Endothelial cell of umbilical vein (primary cell): ENCODE data around the gene HECW1. TPM values are rescaled to one million over a fixed set of nuclear protein-coding genes. Genes with fewer than 3 reads are reported as not detected.

ENCODE experiments used
- BruUV-seq: library from RNA; stranded (reverse); fragments of 400-500 nt; replicated peaks from 2 replicates; lab custom pipeline; 2021; lab: Mats Ljungman, UMichigan
- CTCF ChIA-PET: fragments of 300-600, 350-600 bp; sonication (Branson Sonifier 250); formaldehyde crosslinking; loops from one replicate; lab custom pipeline; 2021; ENCODE audit warnings: antibody characterized with exemption, inconsistent platforms; lab: Charles Lee
- POLR2A ChIA-PET: fragments of 300-600, 350-600 bp; sonication (Branson Sonifier 250); formaldehyde crosslinking; loops from one replicate; lab custom pipeline; 2021; ENCODE audit warnings: antibody characterized with exemption, inconsistent platforms; lab: Charles Lee
- DNase-seq: peaks from one replicate; pipeline ENCODE4 v3.0.0-alpha.2; 2011; ENCODE audit warnings: low read depth, low spot score
- FAIRE-seq: peaks from 2 replicates; lab custom pipeline; 2011; peaks lifted over from hg19 to GRCh38; lab: Jason Lieb, UNC
- H2AFZ ChIP-seq: 2 replicates; pipeline ENCODE4 v1.6.0; 2012; ENCODE audit warnings: low read depth, low read length, control low read depth, inconsistent platforms
- H3K27ac ChIP-seq: 2 replicates; pipeline ENCODE4 v1.5.1; 2011; ENCODE audit warnings: low read depth, mild to moderate bottlenecking, control low read depth, low read length, moderate library complexity; ENCODE audit not compliant: insufficient read depth
- H3K27me3 ChIP-seq, 2 experiments: 2 replicates each; pipeline versions ENCODE4 v1.6.0 to v1.6.1; 2011; ENCODE audit warnings: low read length in 2 of 2, mixed read lengths in 1 of 2; ENCODE audit not compliant: control insufficient read depth in 2 of 2, insufficient read depth in 2 of 2
- H3K36me3 ChIP-seq, 2 experiments: 2 replicates in 1 of 2; 3 replicates in 1 of 2; pipeline ENCODE4 v1.5.1; 2011; ENCODE audit warnings: low read length in 2 of 2, mild to moderate bottlenecking in 1 of 2, moderate library complexity in 1 of 2; ENCODE audit not compliant: control insufficient read depth in 2 of 2, insufficient read depth in 2 of 2; ENCODE audit errors: extremely low read depth in 1 of 2
- H3K4me1 ChIP-seq: 3 replicates; pipeline ENCODE4 v1.5.1; 2011; ENCODE audit warnings: mild to moderate bottlenecking, low read length; ENCODE audit not compliant: control insufficient read depth, insufficient read depth; ENCODE audit errors: extremely low read depth
- H3K4me2 ChIP-seq: 2 replicates; pipeline ENCODE4 v1.6.1; 2011; ENCODE audit warnings: low read length, control low read depth, mixed read lengths; ENCODE audit not compliant: insufficient read depth
- H3K4me3 ChIP-seq, 3 experiments: fragments of 200-600 bp in 1 of 3; sonication (generic), shearing (Covaris generic) in 1 of 3; replicated peaks in 1 of 3; 2 replicates each; pipeline ENCODE4 v1.5.1; 2011 to 2016; ENCODE audit warnings: control low read depth in 3 of 3, low read length in 3 of 3, mild to moderate bottlenecking in 2 of 3, inconsistent platforms in 1 of 3, low read depth in 1 of 3, moderate library complexity in 1 of 3; ENCODE audit not compliant: insufficient read depth in 1 of 3
- H3K79me2 ChIP-seq: 2 replicates; pipeline ENCODE4 v1.6.0; 2012; ENCODE audit warnings: low read length, inconsistent platforms; ENCODE audit not compliant: control insufficient read depth, insufficient read depth
- H3K9ac ChIP-seq: replicated peaks from 2 replicates; pipeline ENCODE3; 2011; ENCODE audit warnings: low read length, control low read depth; ENCODE audit not compliant: insufficient read depth; ENCODE audit errors: extremely low read depth
- H3K9me1 ChIP-seq: replicated peaks from 3 replicates; pipeline ENCODE4 v1.6.0; 2011; ENCODE audit warnings: mild to moderate bottlenecking, low read length; ENCODE audit not compliant: control insufficient read depth, insufficient read depth; ENCODE audit errors: extremely low read depth
- H3K9me3 ChIP-seq: replicated peaks from 2 replicates; pipeline ENCODE4 v1.5.1; 2012; ENCODE audit warnings: low read length, inconsistent platforms; ENCODE audit not compliant: control insufficient read depth, insufficient read depth
- H4K20me1 ChIP-seq: replicated peaks from 2 replicates; pipeline ENCODE3; 2011; ENCODE audit warnings: mild to moderate bottlenecking, low read length; ENCODE audit not compliant: control insufficient read depth, insufficient read depth; ENCODE audit errors: extremely low read depth
- CTCF ChIP-seq, 2 donors: IDR thresholded peaks; 1 replicate in 1 of 2; 2 replicates in 1 of 2; pipeline ENCODE4 v1.5.1; 2011; ENCODE audit warnings: low read length in 2 of 2, mild to moderate bottlenecking in 2 of 2, moderate library complexity in 2 of 2, control low read depth in 1 of 2, inconsistent platforms in 1 of 2, low read depth in 1 of 2; ENCODE audit not compliant: insufficient read depth in 1 of 2; ENCODE audit errors: extremely low read depth in 1 of 2
- EZH2 ChIP-seq: IDR thresholded peaks from 2 replicates; pipeline ENCODE4 v1.6.1; 2012; ENCODE audit warnings: borderline replicate concordance, low read depth, mild to moderate bottlenecking, moderate library complexity, low read length, inconsistent platforms; ENCODE audit not compliant: severe bottlenecking
- FOS ChIP-seq: IDR thresholded peaks from 2 replicates; pipeline ENCODE4 v1.6.1; 2011; ENCODE audit warnings: mild to moderate bottlenecking, low read length, moderate library complexity, borderline replicate concordance; ENCODE audit not compliant: insufficient read depth
- GATA2 ChIP-seq: IDR thresholded peaks from 2 replicates; pipeline ENCODE4 v1.7.0; 2011; ENCODE audit warnings: low read depth, mild to moderate bottlenecking, moderate library complexity, mixed read lengths, low read length; ENCODE audit not compliant: insufficient read length, insufficient read depth
- JUN ChIP-seq: IDR thresholded peaks from 2 replicates; pipeline ENCODE4 v1.6.1; 2011; ENCODE audit warnings: borderline replicate concordance, low read depth; ENCODE audit not compliant: insufficient read length, insufficient read depth
- MAX ChIP-seq: IDR thresholded peaks from 2 replicates; pipeline ENCODE4 v1.6.1; 2011; ENCODE audit not compliant: insufficient read depth, insufficient read length
- MYC ChIP-seq: IDR thresholded peaks from one replicate; pipeline ENCODE4 v1.6.1; 2011; ENCODE audit warnings: mild to moderate bottlenecking, low read depth, low read length
- POLR2A ChIP-seq: IDR thresholded peaks from 2 replicates; pipeline ENCODE4 v1.6.1; 2012; ENCODE audit warnings: low read depth, mild to moderate bottlenecking, control low read depth, low read length
- POLR2AphosphoS5 ChIP-seq: IDR thresholded peaks from 2 replicates; pipeline ENCODE4 v1.6.1; 2012; ENCODE audit warnings: low read depth, mild to moderate bottlenecking, control low read depth, low read length, moderate library complexity; ENCODE audit not compliant: insufficient read depth
- dilution Hi-C: fragments of 300-500 bp; cut with MboI; formaldehyde crosslinking; loops from one replicate; pipeline ENCODE4 v1.15.0; 2019; ENCODE audit warnings: low sequenced_read_pairs; ENCODE audit not compliant: extremely low pct_ligation_motif_present
- intact Hi-C: fragments of 100-400 bp; cut with micrococcal nuclease; formaldehyde crosslinking; loops from one replicate; pipeline ENCODE4 v1.10.0; 2022
- polyA plus RNA-seq, 4 experiments: library from polyadenylated mRNA; depleted of rRNA in 3 of 4; stranded (reverse) in 3 of 4; unstranded in 1 of 4; fragments of >200 nt; gene quantifications; 2 replicates each; pipeline versions ENCODE4 v1.2.1 to v1.2.3, GENCODE V29; 2011 to 2012; ENCODE audit warnings: missing spikeins in 1 of 4
- total RNA-seq: library from RNA; stranded (reverse); gene quantifications from 2 replicates; pipeline ENCODE4 v1.2.3, GENCODE V29; 2021

Gene HECW1
- total and polyA plus RNA-seq, 2 donors (not counting 3 experiments of a cell fraction or from before 2014, with no cell fraction given) = not detected

- H3K9me1 ChIP-seq = no peaks in the 10 kb centered on the region
- TF ChIP-seq CTCF (IDR thresholded peaks at IDR 0.05; ENCODE audit: extremely low read depth in 1 of 2, insufficient read depth in 1 of 2, low read depth in 1 of 2, low read length in 2 of 2) (no peak), JUN (no peak), MAX (no peak), GATA2 (no peak), EZH2 (no peak), POLR2AphosphoS5 (no peak), POLR2A (no peak), MYC (no peak), FOS (no peak)
- H3K27ac ChIP-seq = no peak overlapping the region
- no peaks in the 10 kb centered on the region for H4K20me1 ChIP-seq
- H3K79me2 ChIP-seq = no peaks in the 10 kb centered on the region
- no peak for FAIRE-seq
- DNase-seq = no peak
- no TSS peak for BruUV-seq
- no peak overlapping the region for H2AFZ ChIP-seq
- dilution Hi-C loops (no loop called here), intact Hi-C loops (no loop called here)
- no peak overlapping the region for H3K9ac ChIP-seq
- no peaks in the 10 kb centered on the region for H3K9me3 ChIP-seq
- ChIA-PET POLR2A (no interaction called here), CTCF (interaction anchor here (0.6 to 1.5 kb wide), 2 partner anchors 9 to 209 kb away, joined by 3 to 4 read pairs; no protein-coding TSS in a partner anchor)
- H3K4me2 ChIP-seq = no peak overlapping the region
- H3K36me3 ChIP-seq = no peaks in the 10 kb centered on the region
- H3K27me3 ChIP-seq = peaks cover 2 to 6% of the 10 kb centered on the region in 2 experiments
- no peak overlapping the region for H3K4me3 ChIP-seq
- H3K4me1 ChIP-seq = no peaks in the 10 kb centered on the region
Measured at GRCh38 chr7:43537765-43538403, 425.4 kb downstream of the HECW1 start.
